HepG2 (cell line): ENCODE data around the gene FDXACB1. TPM values are rescaled to one million over a fixed set of nuclear protein-coding genes. Genes with fewer than 3 reads are reported as not detected.

Source experiments
- AKAP8 ChIP-seq: sonication (generic); formaldehyde crosslinking; IDR thresholded peaks from 2 replicates; pipeline ENCODE4 v1.5.1; 2020; ENCODE audit warnings: mild to moderate bottlenecking, missing genetic modification reagents
- CTCF ChIP-seq: sonication (generic); formaldehyde crosslinking; IDR thresholded peaks from 2 replicates; pipeline ENCODE4 v1.5.0; 2020; ENCODE audit warnings: mild to moderate bottlenecking, missing genetic modification reagents, moderate library complexity
- DNMT1 ChIP-seq: sonication (generic); formaldehyde crosslinking; IDR thresholded peaks from 2 replicates; pipeline ENCODE4 v1.5.1; 2020; ENCODE audit warnings: mild to moderate bottlenecking, missing genetic modification reagents
- FIP1L1 ChIP-seq: fragments of 200-400 bp; formaldehyde crosslinking; IDR thresholded peaks from 2 replicates; pipeline ENCODE4 v1.6.1; 2018; ENCODE audit warnings: low read depth, mild to moderate bottlenecking, low read length, moderate library complexity, borderline replicate concordance; ENCODE audit not compliant: insufficient read depth
- FOXA1 ChIP-seq, 2 experiments: fragments of 450-650 bp in 1 of 2; sonication (generic) in 1 of 2; formaldehyde crosslinking in 1 of 2; IDR thresholded peaks; 2 replicates each; pipeline versions ENCODE4 v1.4.0 to v1.6.1; 2016 to 2020; ENCODE audit warnings: missing genetic modification reagents in 1 of 2
- FOXC1 ChIP-seq: sonication (generic); formaldehyde crosslinking; IDR thresholded peaks from 2 replicates; pipeline ENCODE4 v1.8.0; 2022; ENCODE audit warnings: mild to moderate bottlenecking, missing genetic modification reagents, borderline replicate concordance
- GATA4 ChIP-seq: sonication (generic); IDR thresholded peaks from 2 replicates; pipeline ENCODE4 v1.6.1; 2016; ENCODE audit warnings: antibody characterized with exemption, low read depth, borderline replicate concordance
- HNRNPL ChIP-seq: fragments of 200-400 bp; formaldehyde crosslinking; IDR thresholded peaks from 2 replicates; pipeline ENCODE4 v1.6.1; 2017; ENCODE audit warnings: mild to moderate bottlenecking, low read depth, low read length
- KLF11 ChIP-seq: IDR thresholded peaks from 2 replicates; pipeline ENCODE4 v1.6.1; 2016; ENCODE audit warnings: missing compliant biosample characterization
- MAFK ChIP-seq, 2 experiments: IDR thresholded peaks in 1 of 2; conservative IDR thresholded peaks in 1 of 2; 2 replicates each; pipeline ENCODE4 v1.6.1; 2011; ENCODE audit warnings: improper control_type of control experiment in 2 of 2, low read length in 2 of 2
- RARG ChIP-seq: sonication (generic); formaldehyde crosslinking; IDR thresholded peaks from 2 replicates; pipeline ENCODE4 v1.4.0; 2020; ENCODE audit warnings: low read depth, mild to moderate bottlenecking, missing genetic modification reagents
- WIZ ChIP-seq: sonication (generic); formaldehyde crosslinking; IDR thresholded peaks from 2 replicates; pipeline ENCODE4 v1.5.1; 2020; ENCODE audit warnings: mild to moderate bottlenecking, missing genetic modification reagents
- ZEB1 ChIP-seq: IDR thresholded peaks from 2 replicates; pipeline ENCODE4 v1.6.1; 2012; ENCODE audit warnings: mild to moderate bottlenecking, low read depth, inconsistent platforms; ENCODE audit not compliant: insufficient replicate concordance
- ZFP82 ChIP-seq: sonication (generic); formaldehyde crosslinking; IDR thresholded peaks from 2 replicates; pipeline ENCODE4 v1.5.1; 2020; ENCODE audit warnings: mild to moderate bottlenecking, missing genetic modification reagents, borderline replicate concordance
- ZNF549 ChIP-seq: sonication (generic); formaldehyde crosslinking; IDR thresholded peaks from 2 replicates; pipeline ENCODE4 v1.5.0; 2020; ENCODE audit warnings: missing genetic modification reagents
- ZNF557 ChIP-seq: sonication (generic); formaldehyde crosslinking; IDR thresholded peaks from 2 replicates; pipeline ENCODE4 v1.4.0; 2020; ENCODE audit warnings: missing genetic modification reagents
- ZNF773 ChIP-seq: sonication (generic); formaldehyde crosslinking; IDR thresholded peaks from 2 replicates; pipeline ENCODE4 v1.4.0; 2020; ENCODE audit warnings: missing genetic modification reagents, borderline replicate concordance
- ZUFSP ChIP-seq: sonication (generic); formaldehyde crosslinking; IDR thresholded peaks from 2 replicates; pipeline ENCODE4 v1.9.0; 2021; ENCODE audit warnings: missing genetic modification reagents, mild to moderate bottlenecking, borderline replicate concordance
- polyA plus RNA-seq, 8 experiments: library from polyadenylated mRNA; depleted of rRNA in 3 of 8; stranded (reverse) in 7 of 8; unstranded in 1 of 8; fragments of >200 nt; fragmentation: Illumina TruSeq in 4 of 8; extraction: Trizol in 4 of 8; gene quantifications; 2 replicates each; pipeline versions ENCODE4 v1.2.1 to v1.2.3, GENCODE V29; 2011 to 2016; ENCODE audit warnings: low read depth in 4 of 8, missing spikeins in 1 of 8, mixed read lengths in 1 of 8; ENCODE audit not compliant: insufficient read depth in 1 of 8
- total RNA-seq, 5 experiments: library from RNA; depleted of rRNA; stranded (reverse); fragments of >200 nt; fragmentation: Illumina TruSeq; extraction: Trizol; gene quantifications; 2 replicates each; pipeline ENCODE4 v1.2.3, GENCODE V29; 2016; ENCODE audit warnings: low read depth in 1 of 5
- TF ChIP-seq, protein P1 (sequence below): sonication (generic); formaldehyde crosslinking; IDR thresholded peaks from 2 replicates; pipeline ENCODE4 v1.4.0; 2020; ENCODE audit warnings: missing genetic modification reagents, borderline replicate concordance

The FDXACB1 gene
- total and polyA plus RNA-seq, 2 of the 13 experiments (the other 11 are each of a cell fraction or from before 2014, with no cell fraction given), result 1.1 to 3.4 TPM

- no peak for TF ChIP-seq ZUFSP (CRISPR knock-in tag)
- TF ChIP-seq, protein P1, sequence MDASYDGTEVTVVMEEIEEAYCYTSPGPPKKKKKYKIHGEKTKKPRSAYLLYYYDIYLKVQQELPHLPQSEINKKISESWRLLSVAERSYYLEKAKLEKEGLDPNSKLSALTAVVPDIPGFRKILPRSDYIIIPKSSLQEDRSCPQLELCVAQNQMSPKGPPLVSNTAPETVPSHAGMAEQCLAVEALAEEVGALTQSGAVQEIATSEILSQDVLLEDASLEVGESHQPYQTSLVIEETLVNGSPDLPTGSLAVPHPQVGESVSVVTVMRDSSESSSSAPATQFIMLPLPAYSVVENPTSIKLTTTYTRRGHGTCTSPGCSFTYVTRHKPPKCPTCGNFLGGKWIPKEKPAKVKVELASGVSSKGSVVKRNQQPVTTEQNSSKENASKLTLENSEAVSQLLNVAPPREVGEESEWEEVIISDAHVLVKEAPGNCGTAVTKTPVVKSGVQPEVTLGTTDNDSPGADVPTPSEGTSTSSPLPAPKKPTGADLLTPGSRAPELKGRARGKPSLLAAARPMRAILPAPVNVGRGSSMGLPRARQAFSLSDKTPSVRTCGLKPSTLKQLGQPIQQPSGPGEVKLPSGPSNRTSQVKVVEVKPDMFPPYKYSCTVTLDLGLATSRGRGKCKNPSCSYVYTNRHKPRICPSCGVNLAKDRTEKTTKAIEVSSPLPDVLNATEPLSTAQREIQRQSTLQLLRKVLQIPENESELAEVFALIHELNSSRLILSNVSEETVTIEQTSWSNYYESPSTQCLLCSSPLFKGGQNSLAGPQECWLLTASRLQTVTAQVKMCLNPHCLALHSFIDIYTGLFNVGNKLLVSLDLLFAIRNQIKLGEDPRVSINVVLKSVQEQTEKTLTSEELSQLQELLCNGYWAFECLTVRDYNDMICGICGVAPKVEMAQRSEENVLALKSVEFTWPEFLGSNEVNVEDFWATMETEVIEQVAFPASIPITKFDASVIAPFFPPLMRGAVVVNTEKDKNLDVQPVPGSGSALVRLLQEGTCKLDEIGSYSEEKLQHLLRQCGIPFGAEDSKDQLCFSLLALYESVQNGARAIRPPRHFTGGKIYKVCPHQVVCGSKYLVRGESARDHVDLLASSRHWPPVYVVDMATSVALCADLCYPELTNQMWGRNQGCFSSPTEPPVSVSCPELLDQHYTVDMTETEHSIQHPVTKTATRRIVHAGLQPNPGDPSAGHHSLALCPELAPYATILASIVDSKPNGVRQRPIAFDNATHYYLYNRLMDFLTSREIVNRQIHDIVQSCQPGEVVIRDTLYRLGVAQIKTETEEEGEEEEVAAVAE (CRISPR knock-in tag), result peak; percentile 77
- no peak for TF ChIP-seq DNMT1
- TF ChIP-seq GATA4, result no peak
- 0 out of 2 replicates have a peak, but pooled peaks have one; percentile 80 for TF ChIP-seq ZFP82 (CRISPR knock-in tag)
- no peak for TF ChIP-seq ZNF549
- TF ChIP-seq AKAP8 (CRISPR knock-in tag), result no peak
- TF ChIP-seq CTCF (CRISPR knock-in tag), result peak; percentile 99
- 0 out of 2 replicates have a peak, but pooled peaks have one; percentile 40 for TF ChIP-seq ZNF557 (CRISPR knock-in tag)
- TF ChIP-seq ZNF773 (CRISPR knock-in tag), result no peak
- no peak for TF ChIP-seq RARG
- no peak for TF ChIP-seq WIZ (CRISPR knock-in tag)
- 0 out of 4 replicates have a peak, but pooled peaks of 1 of the 2 experiments have one; percentile 3 for TF ChIP-seq MAFK (conservative IDR thresholded peaks at IDR 0.05 in 1 of 2, IDR thresholded peaks at IDR 0.05 in 1 of 2; ENCODE audit: low read length in 2 of 2)
- TF ChIP-seq HNRNPL, result 0 out of 2 replicates have a peak, but pooled peaks have one; percentile 10
- TF ChIP-seq KLF11 (CRISPR knock-in tag), result 0 out of 2 replicates have a peak, but pooled peaks have one; percentile 47
- TF ChIP-seq ZEB1, result peak; percentile 54
- no peak for TF ChIP-seq FIP1L1
- peak; percentile 68 for TF ChIP-seq FOXC1 (CRISPR knock-in tag)
- TF ChIP-seq FOXA1 (IDR thresholded peaks at IDR 0.05), result no peak
- 0 out of 2 replicates have a peak, but pooled peaks have one; percentile 3 for TF ChIP-seq FOXA1 (CRISPR knock-in tag; IDR thresholded peaks at IDR 0.05)
Measured at GRCh38 chr11:111878849-111879636, at the start of gene FDXACB1, which contains the start of gene CFAP68 (continued).
